Hematopoietic multipotent progenitor cell treated with erythropoietin and hydrocortisone succinate and interleukin-3 and kit ligand, for 8 days (in vitro differentiated cells): Measurements from ENCODE around the gene ZPR1.
"Not testable (repeated sequence)": the region's sequence is repeated elsewhere in the genome, so short reads cannot be mapped to it uniquely, and the experiment has no call there.

Experiments
- DNase-seq: peaks from one replicate; pipeline ENCODE4 v3.0.0-alpha.2; 2015

ZPR1 gene

GRCh38 chr11:116787786-116788486, at the start of gene ZPR1:
ZPR1 (minus strand) TSS chr11:116788023; CDS start chr11:116787990, 33 bp downstream.
- DNase-seq, result peak; percentile 77

- no peak for DNase-seq
Measured at GRCh38 chr11:116836632-116836991, 48.8 kb upstream of the ZPR1 start.

GRCh38 chr11:116835791-116836631, 48.2 kb upstream of the ZPR1 start:
- peak; percentile 90 for DNase-seq

GRCh38 chr11:116835042-116835772, 47.4 kb upstream of the ZPR1 start:
- DNase-seq, result peak; percentile 19

- not testable (repeated sequence) for DNase-seq
Measured at GRCh38 chr11:116834535-116835041, 46.8 kb upstream of the ZPR1 start.

GRCh38 chr11:116833816-116834534, 46.2 kb upstream of the ZPR1 start:
- DNase-seq, result no peak

GRCh38 chr11:116833491-116833815, 45.6 kb upstream of the ZPR1 start:
- no peak for DNase-seq

GRCh38 chr11:116832350-116833290, 44.8 kb upstream of the ZPR1 start:
- no peak for DNase-seq

GRCh38 chr11:116831790-116832349, 44.0 kb upstream of the ZPR1 start:
- DNase-seq, result no peak

- no peak for DNase-seq
Measured at GRCh38 chr11:116830184-116830912, 42.5 kb upstream of the ZPR1 start.

- no peak for DNase-seq
Measured at GRCh38 chr11:116829525-116830183, 41.8 kb upstream of the ZPR1 start, which contains the start of gene APOC3. APOC3 (plus strand) TSS chr11:116829907; CDS start chr11:116830583, 676 bp downstream.

- DNase-seq, result peak; percentile 24
Measured at GRCh38 chr11:116828632-116829524, 41.1 kb upstream of the ZPR1 start.

- DNase-seq, result no peak
Measured at GRCh38 chr11:116827461-116827860, 39.6 kb upstream of the ZPR1 start.

GRCh38 chr11:116826751-116827431, 39.1 kb upstream of the ZPR1 start:
- no peak for DNase-seq

- DNase-seq, result no peak
Measured at GRCh38 chr11:116825854-116826750, 38.3 kb upstream of the ZPR1 start.

- no peak for DNase-seq
Measured at GRCh38 chr11:116825434-116825833, 37.6 kb upstream of the ZPR1 start.
